H1 (cell line): ENCODE results near the gene TMBIM6. TPM values are rescaled to one million over a fixed set of nuclear protein-coding genes. Genes with fewer than 3 reads are reported as not detected.

ENCODE experiments used
- CTCF ChIA-PET: fragments of 300-600 bp; sonication (Branson Sonifier 250); formaldehyde crosslinking; loops from one replicate; lab custom pipeline; 2021; ENCODE audit not compliant: partially characterized antibody; lab: Charles Lee
- POLR2A ChIA-PET: fragments of 300-600 bp; sonication (Branson Sonifier 250); formaldehyde crosslinking; loops from one replicate; lab custom pipeline; 2021; ENCODE audit warnings: inconsistent platforms; ENCODE audit not compliant: partially characterized antibody; lab: Charles Lee
- DNase-seq, 2 experiments: peaks; one replicate each; pipeline versions ENCODE4 v3.0.0 to v3.0.0-alpha.2; 2010 to 2022; ENCODE audit warnings: low spot score in 2 of 2, low read depth in 1 of 2, mixed read lengths in 1 of 2
- FAIRE-seq: peaks from 2 replicates; lab custom pipeline; 2011; peaks lifted over from hg19 to GRCh38; lab: Jason Lieb, UNC
- H2AFZ ChIP-seq: 2 replicates; pipeline ENCODE4 v1.8.1; 2012; ENCODE audit warnings: low read length, inconsistent platforms
- H2AK5ac ChIP-seq: 2 replicates; pipeline ENCODE4 v1.6.1; 2013; ENCODE audit warnings: low read depth, low read length
- H2BK120ac ChIP-seq: replicated peaks from 2 replicates; pipeline ENCODE3; 2013; ENCODE audit warnings: low read depth, low read length, inconsistent platforms
- H2BK12ac ChIP-seq: 2 replicates; pipeline ENCODE4 v1.6.1; 2013; ENCODE audit warnings: low read depth, low read length
- H2BK15ac ChIP-seq: 2 replicates; pipeline ENCODE4 v1.6.1; 2013; ENCODE audit warnings: low read length
- H2BK20ac ChIP-seq: 2 replicates; pipeline ENCODE4 v1.6.1; 2013; ENCODE audit warnings: low read length
- H2BK5ac ChIP-seq: 2 replicates; pipeline ENCODE4 v1.6.1; 2013; ENCODE audit warnings: low read depth, low read length
- H3K14ac ChIP-seq: 2 replicates; pipeline ENCODE4 v1.6.1; 2013; ENCODE audit warnings: inconsistent platforms; ENCODE audit not compliant: insufficient read length
- H3K18ac ChIP-seq: 2 replicates; pipeline ENCODE4 v1.6.1; 2013; ENCODE audit warnings: low read length; ENCODE audit errors: extremely low read depth
- H3K23ac ChIP-seq: 2 replicates; pipeline ENCODE4 v1.6.1; 2013; ENCODE audit warnings: inconsistent platforms; ENCODE audit not compliant: insufficient read length
- H3K23me2 ChIP-seq: 2 replicates; pipeline ENCODE4 v1.6.1; 2013; ENCODE audit warnings: low read depth, low read length
- H3K27ac ChIP-seq: 2 replicates; pipeline ENCODE4 v1.6.1; 2011; ENCODE audit warnings: low read depth, low read length, inconsistent platforms
- H3K27me3 ChIP-seq, 4 experiments: replicated peaks in 1 of 4; 1 replicate in 1 of 4; 2 replicates in 3 of 4; pipeline versions ENCODE4 v1.6.1 to v1.8.1; 2011 to 2013; ENCODE audit warnings: low read length in 3 of 4, mild to moderate bottlenecking in 3 of 4, inconsistent platforms in 2 of 4, mixed read lengths in 2 of 4, moderate library complexity in 1 of 4; ENCODE audit not compliant: control insufficient read depth in 3 of 4, insufficient read depth in 3 of 4; ENCODE audit errors: extremely low read depth in 1 of 4
- H3K36me3 ChIP-seq, 4 experiments: 2 replicates each; pipeline versions ENCODE4 v1.6.1 to v1.8.1; 2011 to 2013; ENCODE audit warnings: mild to moderate bottlenecking in 4 of 4, low read length in 3 of 4, moderate library complexity in 2 of 4, control low read depth in 1 of 4, inconsistent platforms in 1 of 4; ENCODE audit not compliant: insufficient read depth in 4 of 4, control insufficient read depth in 2 of 4
- H3K4ac ChIP-seq: replicated peaks from 2 replicates; pipeline ENCODE3; 2013; ENCODE audit warnings: low read length, low read depth, mixed read lengths, inconsistent platforms; ENCODE audit not compliant: insufficient read length
- H3K4me1 ChIP-seq, 4 experiments: replicated peaks in 1 of 4; 1 replicate in 1 of 4; 2 replicates in 3 of 4; pipeline versions ENCODE4 v1.6.1 to v1.8.1; 2011 to 2013; ENCODE audit warnings: low read length in 3 of 4, inconsistent platforms in 2 of 4, mixed read lengths in 1 of 4; ENCODE audit not compliant: insufficient read depth in 4 of 4, control insufficient read depth in 3 of 4
- H3K4me2 ChIP-seq, 2 experiments: 2 replicates each; pipeline versions ENCODE4 v1.6.1 to v1.8.1; 2011 to 2013; ENCODE audit warnings: low read depth in 2 of 2, low read length in 2 of 2, control low read depth in 1 of 2, inconsistent platforms in 1 of 2, mild to moderate bottlenecking in 1 of 2; ENCODE audit not compliant: insufficient read depth in 1 of 2
- H3K4me3 ChIP-seq, 4 experiments: fragments of 200-600, 300-600 bp in 1 of 4; sonication (generic), shearing (Covaris generic), sonication (Bioruptor Twin) in 1 of 4; 2 replicates each; pipeline versions ENCODE4 v1.5.1 to v1.8.1; 2011 to 2016; ENCODE audit warnings: low read length in 4 of 4, low read depth in 3 of 4, control low read depth in 2 of 4, inconsistent platforms in 2 of 4, mild to moderate bottlenecking in 2 of 4, mixed read lengths in 1 of 4, moderate library complexity in 1 of 4; ENCODE audit not compliant: insufficient read depth in 2 of 4; ENCODE audit errors: extremely low read depth in 1 of 4
- H3K56ac ChIP-seq: replicated peaks from 2 replicates; pipeline ENCODE3; 2013; ENCODE audit warnings: low read depth, mild to moderate bottlenecking, mixed read lengths, low read length, inconsistent platforms; ENCODE audit not compliant: insufficient read length
- H3K79me1 ChIP-seq: 2 replicates; pipeline ENCODE4 v1.6.1; 2013; ENCODE audit warnings: low read depth, low read length, control low read depth
- H3K79me2 ChIP-seq, 2 experiments: 2 replicates each; pipeline versions ENCODE4 v1.6.1 to v1.8.1; 2012 to 2013; ENCODE audit warnings: low read length in 2 of 2, mild to moderate bottlenecking in 2 of 2, inconsistent platforms in 1 of 2; ENCODE audit not compliant: insufficient read depth in 2 of 2, control insufficient read depth in 1 of 2
- H3K9ac ChIP-seq, 4 experiments: replicated peaks in 1 of 4; 1 replicate in 1 of 4; 2 replicates in 3 of 4; pipeline versions ENCODE4 v1.6.1 to v1.8.1; 2011 to 2013; ENCODE audit warnings: low read depth in 3 of 4, low read length in 3 of 4, control low read depth in 2 of 4, mild to moderate bottlenecking in 2 of 4, moderate library complexity in 2 of 4, inconsistent platforms in 1 of 4; ENCODE audit errors: extremely low read depth in 1 of 4
- H3K9me3 ChIP-seq, 2 experiments: 2 replicates each; pipeline versions ENCODE4 v1.6.1 to v1.8.1; 2012 to 2013; ENCODE audit warnings: mild to moderate bottlenecking in 2 of 2, moderate library complexity in 2 of 2, control low read depth in 1 of 2, inconsistent platforms in 1 of 2, low read depth in 1 of 2, low read length in 1 of 2, mixed read lengths in 1 of 2; ENCODE audit not compliant: insufficient read depth in 2 of 2
- H4K20me1 ChIP-seq, 2 experiments: replicated peaks in 1 of 2; 2 replicates each; pipeline versions ENCODE3 to v1.8.1; 2011 to 2013; ENCODE audit warnings: inconsistent platforms in 2 of 2, low read length in 2 of 2, mild to moderate bottlenecking in 1 of 2; ENCODE audit not compliant: insufficient read depth in 2 of 2, control insufficient read depth in 1 of 2
- H4K5ac ChIP-seq: 2 replicates; pipeline ENCODE4 v1.6.1; 2013; ENCODE audit warnings: low read length, low read depth, mixed read lengths, inconsistent platforms; ENCODE audit not compliant: insufficient read length
- H4K8ac ChIP-seq: 2 replicates; pipeline ENCODE4 v1.8.0; 2013; ENCODE audit warnings: mild to moderate bottlenecking, moderate library complexity, low read length, inconsistent platforms; ENCODE audit not compliant: insufficient read depth; ENCODE audit errors: extremely low read depth
- H4K91ac ChIP-seq: replicated peaks from 2 replicates; pipeline ENCODE3; 2013; ENCODE audit warnings: low read length, mixed read lengths, inconsistent platforms; ENCODE audit not compliant: insufficient read length
- ASH2L ChIP-seq: fragments of 200-600, 300-600 bp; sonication (generic); IDR thresholded peaks from one replicate; pipeline ENCODE4 v1.7.1; 2017; ENCODE audit warnings: low read length
- CHD2 ChIP-seq: IDR thresholded peaks from 2 replicates; pipeline ENCODE4 v1.6.1; 2012; ENCODE audit warnings: low read length, improper control_type of control experiment
- EGR1 ChIP-seq: IDR thresholded peaks from 2 replicates; pipeline ENCODE4 v1.6.1; 2011; ENCODE audit warnings: low read depth, low read length, borderline replicate concordance
- FOSL1 ChIP-seq: IDR thresholded peaks from 2 replicates; pipeline ENCODE4 v1.6.1; 2011; ENCODE audit warnings: mild to moderate bottlenecking, low read depth, low read length, moderate library complexity; ENCODE audit not compliant: insufficient read depth
- GABPA ChIP-seq: IDR thresholded peaks from 2 replicates; pipeline ENCODE4 v1.6.1; 2011; ENCODE audit warnings: mild to moderate bottlenecking, low read length, moderate library complexity, borderline replicate concordance; ENCODE audit not compliant: insufficient read depth
- HDAC2 ChIP-seq, 2 experiments: fragments of 300-600 bp in 1 of 2; sonication (generic) in 1 of 2; IDR thresholded peaks; 2 replicates each; pipeline ENCODE4 v1.6.1; 2011 to 2012; ENCODE audit warnings: low read depth in 2 of 2, low read length in 2 of 2, mild to moderate bottlenecking in 2 of 2, moderate library complexity in 2 of 2, borderline replicate concordance in 1 of 2, inconsistent platforms in 1 of 2
- JUN ChIP-seq: IDR thresholded peaks from 2 replicates; pipeline ENCODE4 v1.6.1; 2011; ENCODE audit warnings: low read depth, mild to moderate bottlenecking, improper control_type of control experiment, low read length
- MAFK ChIP-seq: IDR thresholded peaks from 2 replicates; pipeline ENCODE4 v1.6.1; 2012; ENCODE audit warnings: low read depth, mild to moderate bottlenecking, improper control_type of control experiment, low read length
- NRF1 ChIP-seq: IDR thresholded peaks from 2 replicates; pipeline ENCODE4 v1.6.1; 2011; ENCODE audit warnings: mild to moderate bottlenecking, low read depth, low read length, improper control_type of control experiment
- POU5F1 ChIP-seq: IDR thresholded peaks from 2 replicates; pipeline ENCODE4 v1.6.1; 2011; ENCODE audit warnings: low read depth, mild to moderate bottlenecking, low read length, moderate library complexity
- SAP30 ChIP-seq: fragments of 300-600 bp; sonication (generic); IDR thresholded peaks from 2 replicates; pipeline ENCODE4 v1.7.1; 2012; ENCODE audit warnings: low read length, moderate library complexity, mild to moderate bottlenecking, inconsistent platforms; ENCODE audit not compliant: insufficient read depth, insufficient replicate concordance
- SP4 ChIP-seq: IDR thresholded peaks from 2 replicates; pipeline ENCODE4 v1.6.1; 2012; ENCODE audit warnings: low read length, inconsistent platforms
- SRF ChIP-seq: IDR thresholded peaks from 2 replicates; pipeline ENCODE4 v1.6.1; 2011; ENCODE audit warnings: mild to moderate bottlenecking, low read depth, low read length, moderate library complexity
- TBP ChIP-seq: IDR thresholded peaks from 2 replicates; pipeline ENCODE4 v1.6.1; 2011; ENCODE audit warnings: low read depth, low read length, improper control_type of control experiment
- YY1 ChIP-seq: IDR thresholded peaks from 2 replicates; pipeline ENCODE4 v1.6.1; 2011; ENCODE audit warnings: low read depth, mild to moderate bottlenecking, low read length
- ZNF274 ChIP-seq: IDR thresholded peaks from 2 replicates; pipeline ENCODE4 v1.7.0; 2012; ENCODE audit warnings: low read length, borderline replicate concordance; ENCODE audit errors: extremely low read depth
- WGBS, 2 experiments: shearing (Covaris generic) in 1 of 2; methylation state at CpG; one replicate each; pipeline versions ENCODE4 v1.1.6 to v1.1.7; 2013 to 2015; ENCODE audit warnings: low lambda C conversion rate in 2 of 2, mixed read lengths in 2 of 2, inconsistent platforms in 1 of 2, low coverage in 1 of 2, missing lambda C conversion rate in 1 of 2; ENCODE audit not compliant: insufficient replicate concordance in 2 of 2, insufficient coverage in 1 of 2, insufficient read length in 1 of 2; ENCODE audit errors: extremely low coverage in 1 of 2, missing lambda C conversion rate in 1 of 2; 5-methylcytosine and 5-hydroxymethylcytosine counted together
- polyA plus RNA-seq, 7 experiments: library from polyadenylated mRNA; depleted of rRNA in 3 of 7; stranded (reverse) in 5 of 7; unstranded in 2 of 7; fragments of >200 nt in 5 of 7; fragments of 200-250 nt in 2 of 7; gene quantifications; 1 replicate in 5 of 7; 2 replicates in 1 of 7; 4 replicates in 1 of 7; pipeline versions ENCODE4 v1.2.1 to v1.2.3, GENCODE V29; 2011 to 2013; ENCODE audit warnings: missing spikeins in 2 of 7, mixed read lengths in 2 of 7
- total RNA-seq: library from RNA; stranded (reverse); fragmentation: NEBNext Ultra II Directional; extraction: Animal tissue kit (Norgen Biotek cat#: 25700); gene quantifications from 2 replicates; pipeline ENCODE4 v1.2.1, GENCODE V29; 2021

Gene TMBIM6
- total and polyA plus RNA-seq, 2 of the 8 experiments (the other 6 are each of a cell fraction or from before 2014, with no cell fraction given) = 423 to 556 TPM

DNA sequence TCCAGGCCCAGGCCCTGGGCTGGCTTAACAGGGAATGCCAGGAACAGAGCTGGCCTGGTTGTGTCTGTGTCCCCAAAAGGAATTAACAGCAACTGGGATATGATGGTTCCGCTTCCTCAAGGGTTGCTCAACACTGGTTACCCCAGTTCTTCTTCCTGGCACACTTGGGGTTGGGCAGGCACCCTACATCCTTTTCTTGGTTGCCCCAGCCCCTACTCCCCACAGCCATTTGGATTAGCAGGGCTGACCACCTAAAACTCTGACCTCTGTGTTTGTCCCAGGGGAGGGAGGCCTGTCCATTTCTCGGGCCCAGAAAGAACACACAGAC is 56.1 kb downstream of the TMBIM6 start:
- no peak overlapping the region for H2BK120ac ChIP-seq
- no peak overlapping the region for H2AFZ ChIP-seq
- H3K36me3 ChIP-seq = peaks cover 2 to 25% (median 15%) of the 10 kb centered on the region in 4 experiments; a peak in 6 of 8 replicates
- no peak overlapping the region for H3K4ac ChIP-seq
- no peaks in the 10 kb centered on the region for H3K4me1 ChIP-seq
- no peaks in the 10 kb centered on the region for H3K79me1 ChIP-seq
- peaks cover 0 to 12% of the 10 kb centered on the region in 2 experiments for H4K20me1 ChIP-seq
- DNase-seq = no peak
- no peak overlapping the region for H2BK12ac ChIP-seq
- H3K23me2 ChIP-seq = no peaks in the 10 kb centered on the region
- no peak overlapping the region for H3K9ac ChIP-seq
- ChIA-PET CTCF (interaction anchor here (0.6 to 8.1 kb wide), 11 partner anchors 7 to 170 kb away, joined by 3 to 54 read pairs (median 7); partner anchors contain the start of gene TMBIM6), POLR2A (interaction anchor here (1.7 to 3.9 kb wide), 3 partner anchors 8 to 29 kb away, joined by 7 to 14 read pairs (median 12); no protein-coding TSS in a partner anchor)
- H4K5ac ChIP-seq = no peak overlapping the region
- H2BK15ac ChIP-seq = no peak overlapping the region
- no peak overlapping the region for H2BK20ac ChIP-seq
- H3K4me3 ChIP-seq = no peak overlapping the region
- H3K14ac ChIP-seq = no peak overlapping the region
- H3K56ac ChIP-seq = no peak overlapping the region
- FAIRE-seq = no peak
- H3K18ac ChIP-seq = no peak overlapping the region
- no peaks in the 10 kb centered on the region for H3K27me3 ChIP-seq
- no peak overlapping the region for H3K27ac ChIP-seq
- no peaks in the 10 kb centered on the region for H3K9me3 ChIP-seq
- no peak overlapping the region for H2AK5ac ChIP-seq
- no peaks in the 10 kb centered on the region for H3K79me2 ChIP-seq
- no peak overlapping the region for H3K23ac ChIP-seq
- no peak overlapping the region for H2BK5ac ChIP-seq
- H4K8ac ChIP-seq = no peak overlapping the region
- H4K91ac ChIP-seq = no peak overlapping the region
- 91% methylated on average over 2 of the region's 2 CpGs; no CpG with 5 or more reads in 1 of the 2 experiments for WGBS, 2 experiments
- no peak overlapping the region for H3K4me2 ChIP-seq
- TF ChIP-seq YY1 = no peak
- no peak for TF ChIP-seq SRF
- no peak for TF ChIP-seq MAFK
- no peak for TF ChIP-seq EGR1
- TF ChIP-seq GABPA = no peak
- TF ChIP-seq CHD2 = no peak
- TF ChIP-seq ZNF274 = no peak
- no peak for TF ChIP-seq JUN
- no peak for TF ChIP-seq POU5F1
- TF ChIP-seq SAP30 = no peak
- no peak for TF ChIP-seq SP4
- no peak for TF ChIP-seq TBP
- TF ChIP-seq FOSL1 = no peak
- TF ChIP-seq ASH2L = no peak
- no peak for TF ChIP-seq NRF1
- no peak for TF ChIP-seq HDAC2 (IDR thresholded peaks at IDR 0.05; ENCODE audit: borderline replicate concordance in 1 of 2, low read depth in 2 of 2, low read length in 2 of 2)
